ENCODE measurements around the gene MAVS.
A peak's percentile ranks its signal among the peaks of the same experiment; 100 is the strongest.
"Not testable (repeated sequence)": the region's sequence is repeated elsewhere in the genome, so short reads cannot be mapped to it uniquely, and the experiment has no call there.

Gene MAVS

GRCh38 chr20:3888622-3889488 is 42.2 kb downstream of the MAVS start, which contains the start of gene PANK2:
TSS of gene PANK2 (plus strand) at chr20:3889387.
- DNase-seq (ENCODE audit: low read depth in 2 of 2): peak; percentile 93 to 96

GRCh38 chr20:3889489-3890397 is 43.1 kb downstream of the MAVS start:
- peak; percentile 37 to 56 for DNase-seq (ENCODE audit: low read depth in 2 of 2)

- no peak for DNase-seq (ENCODE audit: low read depth in 2 of 2)
Measured at GRCh38 chr20:3890398-3890751, 43.7 kb downstream of the MAVS start.

- DNase-seq (ENCODE audit: low read depth in 2 of 2): no peak
Measured at GRCh38 chr20:3890999-3891929, 44.6 kb downstream of the MAVS start.

GRCh38 chr20:3894796-3895195 is 48.2 kb downstream of the MAVS start:
- no peak for DNase-seq (ENCODE audit: low read depth in 2 of 2)

- DNase-seq (ENCODE audit: low read depth in 2 of 2): no peak
Measured at GRCh38 chr20:3896302-3896701, 49.7 kb downstream of the MAVS start.

- DNase-seq (ENCODE audit: low read depth in 2 of 2): no peak
Measured at GRCh38 chr20:3896853-3897583, 50.4 kb downstream of the MAVS start.

GRCh38 chr20:3898181-3898580 is 51.5 kb downstream of the MAVS start:
- not testable (repeated sequence) for DNase-seq (ENCODE audit: low read depth in 2 of 2)

GRCh38 chr20:3898639-3899038 is 52.0 kb downstream of the MAVS start:
- no peak for DNase-seq (ENCODE audit: low read depth in 2 of 2)

- no peak for DNase-seq (ENCODE audit: low read depth in 2 of 2)
Measured at GRCh38 chr20:3900187-3900604, 53.6 kb downstream of the MAVS start.

- DNase-seq (ENCODE audit: low read depth in 2 of 2): no peak
Measured at GRCh38 chr20:3901028-3901705, 54.5 kb downstream of the MAVS start.

- no peak for DNase-seq (ENCODE audit: low read depth in 2 of 2)
Measured at GRCh38 chr20:3901706-3902440, 55.2 kb downstream of the MAVS start.

- DNase-seq (ENCODE audit: low read depth in 2 of 2): no peak
Measured at GRCh38 chr20:3902446-3902845, 55.8 kb downstream of the MAVS start.

GRCh38 chr20:3904224-3904623 is 57.6 kb downstream of the MAVS start:
- no peak for DNase-seq (ENCODE audit: low read depth in 2 of 2)

- DNase-seq (ENCODE audit: low read depth in 2 of 2): no peak
Measured at GRCh38 chr20:3904857-3905256, 58.2 kb downstream of the MAVS start.

GRCh38 chr20:3906744-3907721 is 60.4 kb downstream of the MAVS start:
- DNase-seq (ENCODE audit: low read depth in 2 of 2): peak in 1 of 2 donors; percentile 20

- no peak for DNase-seq (ENCODE audit: low read depth in 2 of 2)
Measured at GRCh38 chr20:3908667-3909066, 62.0 kb downstream of the MAVS start.

- no peak for DNase-seq (ENCODE audit: low read depth in 2 of 2)
Measured at GRCh38 chr20:3909952-3910366, 63.3 kb downstream of the MAVS start.

All from stimulated activated CD8-positive, alpha-beta memory T cell treated with anti-CD3 and anti-CD28 coated beads, Interleukin-2, amount 100 ng/mL, for 48 hours (primary cell).